HG02870 (cell line): Measurements from ENCODE around the gene CDY2A.
"Not testable (repeated sequence)": the region's sequence is repeated elsewhere in the genome, so short reads cannot be mapped to it uniquely, and the experiment has no call there.

Experiments used
- ATAC-seq: cut with Tn5 transposase; IDR thresholded peaks from one replicate; pipeline ENCODE4 v1.9.1; 2021; ENCODE audit warnings: mild to moderate bottlenecking, moderate library complexity; ENCODE audit not compliant: unreplicated experiment

Gene CDY2A

GRCh38 chrY:18025487-18025886, at the start of gene CDY2A:
Gene CDY2A (plus strand): TSS chrY:18025787. CDS start chrY:18026115, 328 bp downstream.
- not testable (repeated sequence) for ATAC-seq

GRCh38 chrY:17997586-17997985, 28.0 kb upstream of the CDY2A start:
- not testable (repeated sequence) for ATAC-seq

GRCh38 chrY:17998266-17998665, 27.3 kb upstream of the CDY2A start:
- not testable (repeated sequence) for ATAC-seq

- not testable (repeated sequence) for ATAC-seq
Observed at GRCh38 chrY:18023897-18024296, 1.7 kb upstream of the CDY2A start.

GRCh38 chrY:18028845-18029244, 3.3 kb downstream of the CDY2A start:
- ATAC-seq: not testable (repeated sequence)

- ATAC-seq: not testable (repeated sequence)
Observed at GRCh38 chrY:18030178-18030577, 4.6 kb downstream of the CDY2A start.

GRCh38 chrY:18034100-18034814, 8.7 kb downstream of the CDY2A start:
- ATAC-seq: not testable (repeated sequence)

GRCh38 chrY:18034864-18035263, 9.3 kb downstream of the CDY2A start:
- not testable (repeated sequence) for ATAC-seq

GRCh38 chrY:18044990-18045389, 19.4 kb downstream of the CDY2A start:
- not testable (repeated sequence) for ATAC-seq

- not testable (repeated sequence) for ATAC-seq
Observed at GRCh38 chrY:18048149-18049040, 22.8 kb downstream of the CDY2A start.

GRCh38 chrY:18049061-18049460, 23.5 kb downstream of the CDY2A start:
- not testable (repeated sequence) for ATAC-seq

- ATAC-seq: not testable (repeated sequence)
Observed at GRCh38 chrY:18056473-18056872, 30.9 kb downstream of the CDY2A start.

- not testable (repeated sequence) for ATAC-seq
Observed at GRCh38 chrY:18073464-18073863, 47.9 kb downstream of the CDY2A start.
